Fibroblast of lung (primary cell): ENCODE measurements around the gene FCER2.

Source experiments
- EZH2 ChIP-seq: IDR thresholded peaks from 2 replicates; pipeline ENCODE4 v1.5.1; 2012; ENCODE audit warnings: low read length, control low read depth, mild to moderate bottlenecking; ENCODE audit errors: missing control alignments
- TF ChIP-seq, protein P1 (sequence below), 2 donors: IDR thresholded peaks in 1 of 2; conservative IDR thresholded peaks in 1 of 2; 1 replicate in 1 of 2; 2 replicates in 1 of 2; pipeline ENCODE4 v1.5.1; 2011 to 2012; ENCODE audit warnings: low read length in 2 of 2, control low read depth in 1 of 2, inconsistent platforms in 1 of 2, low read depth in 1 of 2, mild to moderate bottlenecking in 1 of 2

DNA sequence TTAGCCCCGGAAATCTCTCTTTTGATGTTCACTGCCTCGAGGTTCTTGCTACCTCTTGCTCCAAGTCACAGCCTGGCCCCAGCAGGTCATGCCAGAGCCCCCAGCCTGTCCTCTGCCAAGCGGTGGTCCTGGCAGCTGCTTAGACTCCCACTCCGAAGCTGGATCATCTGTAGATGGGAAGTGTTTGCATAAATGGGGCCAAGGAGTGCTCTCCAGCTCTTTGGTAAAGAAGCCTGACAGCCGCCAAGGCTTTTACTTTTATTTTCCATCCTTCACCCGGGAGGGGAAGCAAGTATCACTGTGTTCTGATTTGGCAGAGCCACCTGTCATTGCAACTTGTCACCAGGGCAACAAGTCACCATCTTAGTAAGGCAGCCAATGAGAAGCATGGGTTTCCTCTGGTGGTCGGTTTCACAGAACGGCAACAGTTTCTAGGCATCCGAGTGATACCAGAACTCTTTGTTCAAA lies 43.7 kb downstream of the FCER2 start:
- TF ChIP-seq, protein P1, sequence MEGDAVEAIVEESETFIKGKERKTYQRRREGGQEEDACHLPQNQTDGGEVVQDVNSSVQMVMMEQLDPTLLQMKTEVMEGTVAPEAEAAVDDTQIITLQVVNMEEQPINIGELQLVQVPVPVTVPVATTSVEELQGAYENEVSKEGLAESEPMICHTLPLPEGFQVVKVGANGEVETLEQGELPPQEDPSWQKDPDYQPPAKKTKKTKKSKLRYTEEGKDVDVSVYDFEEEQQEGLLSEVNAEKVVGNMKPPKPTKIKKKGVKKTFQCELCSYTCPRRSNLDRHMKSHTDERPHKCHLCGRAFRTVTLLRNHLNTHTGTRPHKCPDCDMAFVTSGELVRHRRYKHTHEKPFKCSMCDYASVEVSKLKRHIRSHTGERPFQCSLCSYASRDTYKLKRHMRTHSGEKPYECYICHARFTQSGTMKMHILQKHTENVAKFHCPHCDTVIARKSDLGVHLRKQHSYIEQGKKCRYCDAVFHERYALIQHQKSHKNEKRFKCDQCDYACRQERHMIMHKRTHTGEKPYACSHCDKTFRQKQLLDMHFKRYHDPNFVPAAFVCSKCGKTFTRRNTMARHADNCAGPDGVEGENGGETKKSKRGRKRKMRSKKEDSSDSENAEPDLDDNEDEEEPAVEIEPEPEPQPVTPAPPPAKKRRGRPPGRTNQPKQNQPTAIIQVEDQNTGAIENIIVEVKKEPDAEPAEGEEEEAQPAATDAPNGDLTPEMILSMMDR (conservative IDR thresholded peaks at IDR 0.05 in 1 of 2, IDR thresholded peaks at IDR 0.05 in 1 of 2; ENCODE audit: low read depth in 1 of 2, low read length in 2 of 2), result no peak
- no peak for TF ChIP-seq EZH2
